SU-DHL-6 (cell line): ENCODE measurements around the gene NKD1.

ENCODE experiments used
- CTCF ChIP-seq: fragments of 200-600 bp; sonication (generic); IDR thresholded peaks from one replicate; pipeline ENCODE4 v1.5.1; 2017; ENCODE audit warnings: antibody characterized with exemption, mild to moderate bottlenecking, low read length, moderate library complexity; ENCODE audit not compliant: insufficient read depth, poor library complexity, severe bottlenecking
- EZH2phosphoT487 ChIP-seq: fragments of 200-600 bp; sonication (generic), shearing (Covaris generic); conservative IDR thresholded peaks from 2 replicates; pipeline ENCODE4 v1.6.1; 2018; ENCODE audit warnings: mild to moderate bottlenecking, antibody characterized with exemption, low read length, moderate library complexity, mixed read lengths

- TF ChIP-seq CTCF (no peak), EZH2phosphoT487 (no peak)
Measured at GRCh38 chr16:50548125-50548908, at the start of gene NKD1.
